Measurements from ENCODE around the gene RANBP10. TPM values are rescaled to one million over a fixed set of nuclear protein-coding genes. Genes with fewer than 3 reads are reported as not detected.

Gene RANBP10
- total RNA-seq, 3 donors from 2014 or later (not counting 1 experiment from before 2014, with no cell fraction given): 20.9 to 25.8 (median 24.5) TPM

GRCh38 chr16:67848118-67848517 is 41.8 kb upstream of the RANBP10 start:
- no peaks in the 10 kb centered on the region for H3K36me3 Mint-ChIP-seq
- peak overlapping the region; percentile 76 for H3K4me3 Mint-ChIP-seq
- Histone ChIP-seq H3K9me3 (ENCODE audit: control insufficient read depth, insufficient read depth, low read length) (no peaks in the 10 kb centered on the region), H3K27me3 (ENCODE audit: control insufficient read depth, insufficient read depth, low read length) (no peaks in the 10 kb centered on the region), H3K4me1 (ENCODE audit: control insufficient read depth, insufficient read depth, low read length) (peaks cover 45% of the 10 kb centered on the region), H3K4me3 (ENCODE audit: low read length) (no peak overlapping the region), H3K36me3 (ENCODE audit: control insufficient read depth, insufficient read depth, low read length) (peaks cover 3% of the 10 kb centered on the region), H3K27ac (ENCODE audit: low read length) (no peak overlapping the region)
- H3K27me3 Mint-ChIP-seq (ENCODE audit: low read depth in 2 of 2): no peaks in the 10 kb centered on the region
- no peak overlapping the region for H3K27ac Mint-ChIP-seq
- H3K4me1 Mint-ChIP-seq: peaks cover 29 to 31% of the 10 kb centered on the region in 2 donors
- ATAC-seq: no peak
- no peaks in the 10 kb centered on the region for H3K9me3 Mint-ChIP-seq
- TF ChIP-seq, protein P1, sequence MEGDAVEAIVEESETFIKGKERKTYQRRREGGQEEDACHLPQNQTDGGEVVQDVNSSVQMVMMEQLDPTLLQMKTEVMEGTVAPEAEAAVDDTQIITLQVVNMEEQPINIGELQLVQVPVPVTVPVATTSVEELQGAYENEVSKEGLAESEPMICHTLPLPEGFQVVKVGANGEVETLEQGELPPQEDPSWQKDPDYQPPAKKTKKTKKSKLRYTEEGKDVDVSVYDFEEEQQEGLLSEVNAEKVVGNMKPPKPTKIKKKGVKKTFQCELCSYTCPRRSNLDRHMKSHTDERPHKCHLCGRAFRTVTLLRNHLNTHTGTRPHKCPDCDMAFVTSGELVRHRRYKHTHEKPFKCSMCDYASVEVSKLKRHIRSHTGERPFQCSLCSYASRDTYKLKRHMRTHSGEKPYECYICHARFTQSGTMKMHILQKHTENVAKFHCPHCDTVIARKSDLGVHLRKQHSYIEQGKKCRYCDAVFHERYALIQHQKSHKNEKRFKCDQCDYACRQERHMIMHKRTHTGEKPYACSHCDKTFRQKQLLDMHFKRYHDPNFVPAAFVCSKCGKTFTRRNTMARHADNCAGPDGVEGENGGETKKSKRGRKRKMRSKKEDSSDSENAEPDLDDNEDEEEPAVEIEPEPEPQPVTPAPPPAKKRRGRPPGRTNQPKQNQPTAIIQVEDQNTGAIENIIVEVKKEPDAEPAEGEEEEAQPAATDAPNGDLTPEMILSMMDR (IDR thresholded peaks at IDR 0.05): no peak
- intact Hi-C loops (cut with micrococcal nuclease): no loop called here
- 94% methylated on average over 11 of the region's 11 CpGs for WGBS (ENCODE audit: insufficient coverage)
- no peak for DNase-seq

DNA sequence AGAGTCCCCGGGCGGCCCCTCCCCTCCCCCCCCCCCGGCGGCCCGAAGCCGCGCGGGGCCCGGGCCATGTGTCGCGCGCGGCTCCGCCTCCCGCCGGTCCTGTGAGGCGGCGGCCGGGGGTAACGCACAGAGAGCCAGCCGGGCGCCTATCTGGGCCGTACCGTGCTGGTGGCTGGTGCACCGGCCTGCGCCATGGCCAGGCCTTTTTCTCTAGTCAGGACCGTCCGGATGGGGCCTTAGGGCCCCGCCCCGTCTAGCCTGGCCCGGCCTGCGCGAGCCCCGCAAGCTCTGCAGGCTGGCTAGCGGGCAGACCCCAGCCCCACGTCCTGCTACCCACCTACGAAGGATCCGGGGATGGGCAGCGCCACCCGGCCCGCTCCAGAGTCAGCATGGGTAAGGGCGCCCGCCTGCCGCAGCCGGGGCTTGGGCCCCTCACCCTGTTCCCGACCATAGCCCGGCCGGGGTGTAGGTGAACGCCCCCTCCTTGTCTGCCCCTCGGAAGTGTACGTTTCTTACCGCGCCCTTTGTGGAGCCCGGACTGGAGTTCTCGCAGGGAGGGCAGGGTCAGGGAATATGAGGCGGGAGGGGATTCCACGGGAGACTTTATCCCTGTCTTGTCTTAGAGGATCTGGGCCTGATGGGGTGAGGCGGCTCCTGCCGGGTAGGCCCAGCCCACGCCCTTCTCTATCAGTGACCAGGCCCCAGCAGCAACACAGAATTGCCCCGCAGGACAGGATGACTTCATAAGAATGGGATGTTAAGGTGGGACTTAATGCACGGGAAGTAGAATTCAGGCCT is 40.9 kb upstream of the RANBP10 start, which contains the start of gene CENPT:
CENPT (minus strand) TSS at position 630 of the 798 bp plus-strand sequence. CDS start 13,834 bp downstream, outside the sequence.
- ATAC-seq: peak; percentile 51 to 72 (median 58)
- Histone ChIP-seq H3K4me1 (ENCODE audit: control insufficient read depth, insufficient read depth, low read length) (peaks cover 52% of the 10 kb centered on the region), H3K36me3 (ENCODE audit: control insufficient read depth, insufficient read depth, low read length) (peaks cover 3% of the 10 kb centered on the region), H3K9me3 (ENCODE audit: control insufficient read depth, insufficient read depth, low read length) (no peaks in the 10 kb centered on the region), H3K27ac (ENCODE audit: low read length) (peak within 1 kb of the TSS; percentile 92), H3K4me3 (ENCODE audit: low read length) (peak within 1 kb of the TSS; percentile 86), H3K27me3 (ENCODE audit: control insufficient read depth, insufficient read depth, low read length) (no peaks in the 10 kb centered on the region)
- Mint-ChIP-seq H3K9me3 (no peaks in the 10 kb centered on the region), H3K4me3 (peak within 1 kb of the TSS; percentile 84), H3K4me1 (peaks cover 34 to 37% of the 10 kb centered on the region in 2 donors), H3K36me3 (no peaks in the 10 kb centered on the region), H3K27ac (peak within 1 kb of the TSS; percentile 86 to 89), H3K27me3 (ENCODE audit: low read depth in 2 of 2) (no peaks in the 10 kb centered on the region)
- peak in 1 of 2 donors; percentile 27 for DNase-seq
- under 1% methylated on average over 62 of the region's 62 CpGs for WGBS (ENCODE audit: insufficient coverage)
- intact Hi-C loops (cut with micrococcal nuclease): loop anchor here (2.0 kb wide), 2 partner anchors 14 to 26 kb away; partner anchors contain the start of gene EDC4
- TF ChIP-seq, protein P1 (IDR thresholded peaks at IDR 0.05): no peak

- H3K27ac ChIP-seq (ENCODE audit: low read length): peak within 1 kb of the TSS; percentile 92
- H3K9me3 ChIP-seq (ENCODE audit: control insufficient read depth, insufficient read depth, low read length): no peaks in the 10 kb centered on the region
- no peaks in the 10 kb centered on the region for H3K27me3 Mint-ChIP-seq (ENCODE audit: low read depth in 2 of 2)
- H3K4me1 ChIP-seq (ENCODE audit: control insufficient read depth, insufficient read depth, low read length): peaks cover 55% of the 10 kb centered on the region
- H3K27ac Mint-ChIP-seq: peak within 1 kb of the TSS; percentile 86 to 89
- H3K9me3 Mint-ChIP-seq: no peaks in the 10 kb centered on the region
- H3K27me3 ChIP-seq (ENCODE audit: control insufficient read depth, insufficient read depth, low read length): no peaks in the 10 kb centered on the region
- WGBS (ENCODE audit: insufficient coverage): under 1% methylated on average over 57 of the region's 57 CpGs
- intact Hi-C loops (cut with micrococcal nuclease): loop anchor here (1.0 to 2.0 kb wide), 4 partner anchors 14 to 47 kb away; partner anchors contain the start of genes EDC4, PSKH1, RANBP10 and TSNAXIP1
- peak within 1 kb of the TSS; percentile 86 for H3K4me3 ChIP-seq (ENCODE audit: low read length)
- TF ChIP-seq, protein P1 (IDR thresholded peaks at IDR 0.05): no peak
- peaks cover 3% of the 10 kb centered on the region for H3K36me3 ChIP-seq (ENCODE audit: control insufficient read depth, insufficient read depth, low read length)
- peak; percentile 72 to 87 (median 76) for ATAC-seq
- H3K36me3 Mint-ChIP-seq: no peaks in the 10 kb centered on the region
- peak within 1 kb of the TSS; percentile 84 for H3K4me3 Mint-ChIP-seq
- peak; percentile 95 to 96 for DNase-seq
- H3K4me1 Mint-ChIP-seq: peaks cover 36 to 40% of the 10 kb centered on the region in 2 donors
Observed at GRCh38 chr16:67846320-67847063, 40.1 kb upstream of the RANBP10 start, which contains the start of gene NUTF2. Gene NUTF2, plus strand, starts transcription at chr16:67846933. Its CDS starts 18,198 bp downstream, at chr16:67865131.
